ENCODE data around the gene PPP1R3C. TPM values are rescaled to one million over a fixed set of nuclear protein-coding genes. Genes with fewer than 3 reads are reported as not detected.
A peak's percentile ranks its signal among the peaks of the same experiment; 100 is the strongest.

PPP1R3C gene
- total RNA-seq, 2 donors from 2014 or later: 10.6 to 20.5 TPM

GRCh38 chr10:91590904-91591796, 41.7 kb downstream of the PPP1R3C start:
- no peak for DNase-seq (ENCODE audit: low spot score)
- intact Hi-C loops (cut with DNase I): loop anchor here (5.0 kb wide), 1 partner anchor 41 kb away; the partner anchor contains the start of gene PPP1R3C
- H3K4me1 ChIP-seq (replicated peaks): peaks cover 5% of the 10 kb centered on the region
- 29% methylated on average over 10 of the region's 10 CpGs for WGBS
- H3K36me3 ChIP-seq: no peaks in the 10 kb centered on the region
- TF ChIP-seq, protein P1, sequence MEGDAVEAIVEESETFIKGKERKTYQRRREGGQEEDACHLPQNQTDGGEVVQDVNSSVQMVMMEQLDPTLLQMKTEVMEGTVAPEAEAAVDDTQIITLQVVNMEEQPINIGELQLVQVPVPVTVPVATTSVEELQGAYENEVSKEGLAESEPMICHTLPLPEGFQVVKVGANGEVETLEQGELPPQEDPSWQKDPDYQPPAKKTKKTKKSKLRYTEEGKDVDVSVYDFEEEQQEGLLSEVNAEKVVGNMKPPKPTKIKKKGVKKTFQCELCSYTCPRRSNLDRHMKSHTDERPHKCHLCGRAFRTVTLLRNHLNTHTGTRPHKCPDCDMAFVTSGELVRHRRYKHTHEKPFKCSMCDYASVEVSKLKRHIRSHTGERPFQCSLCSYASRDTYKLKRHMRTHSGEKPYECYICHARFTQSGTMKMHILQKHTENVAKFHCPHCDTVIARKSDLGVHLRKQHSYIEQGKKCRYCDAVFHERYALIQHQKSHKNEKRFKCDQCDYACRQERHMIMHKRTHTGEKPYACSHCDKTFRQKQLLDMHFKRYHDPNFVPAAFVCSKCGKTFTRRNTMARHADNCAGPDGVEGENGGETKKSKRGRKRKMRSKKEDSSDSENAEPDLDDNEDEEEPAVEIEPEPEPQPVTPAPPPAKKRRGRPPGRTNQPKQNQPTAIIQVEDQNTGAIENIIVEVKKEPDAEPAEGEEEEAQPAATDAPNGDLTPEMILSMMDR (IDR thresholded peaks at IDR 0.05): no peak
- TF ChIP-seq POLR2A (IDR thresholded peaks at IDR 0.05): no peak
- no peak for TF ChIP-seq POLR2AphosphoS5 (IDR thresholded peaks at IDR 0.05)
- peak overlapping the region; percentile 62 to 68 for H3K27ac ChIP-seq
- H3K4me3 ChIP-seq: no peak overlapping the region
- no peaks in the 10 kb centered on the region for H3K27me3 ChIP-seq (replicated peaks; ENCODE audit: insufficient read depth)
- no peaks in the 10 kb centered on the region for H3K9me3 ChIP-seq

GRCh38 chr10:91590142-91590903, 42.5 kb downstream of the PPP1R3C start:
- no peak overlapping the region for H3K4me3 ChIP-seq
- TF ChIP-seq POLR2AphosphoS5 (IDR thresholded peaks at IDR 0.05): peak; percentile 77
- TF ChIP-seq, protein P1 (IDR thresholded peaks at IDR 0.05): no peak
- no peaks in the 10 kb centered on the region for H3K36me3 ChIP-seq
- WGBS: 13% methylated on average over 7 of the region's 7 CpGs
- intact Hi-C loops (cut with DNase I): loop anchor here (5.0 kb wide), 1 partner anchor 42 kb away; the partner anchor contains the start of gene PPP1R3C
- peaks cover 5% of the 10 kb centered on the region for H3K4me1 ChIP-seq (replicated peaks)
- DNase-seq (ENCODE audit: low spot score): peak; percentile 72
- H3K9me3 ChIP-seq: no peaks in the 10 kb centered on the region
- peak overlapping the region; percentile 62 to 68 for H3K27ac ChIP-seq
- H3K27me3 ChIP-seq (replicated peaks; ENCODE audit: insufficient read depth): no peaks in the 10 kb centered on the region

- intact Hi-C loops (cut with DNase I): loop anchor here (5.0 kb wide), 1 partner anchor 43 kb away; the partner anchor contains the start of gene PPP1R3C
- Histone ChIP-seq H3K27ac (peak overlapping the region; percentile 62 to 68), H3K9me3 (no peaks in the 10 kb centered on the region), H3K27me3 (replicated peaks; ENCODE audit: insufficient read depth) (no peaks in the 10 kb centered on the region), H3K4me3 (no peak overlapping the region), H3K36me3 (no peaks in the 10 kb centered on the region), H3K4me1 (replicated peaks) (peaks cover 5% of the 10 kb centered on the region)
- 85% methylated on average over 3 of the region's 3 CpGs for WGBS
- no peak for DNase-seq (ENCODE audit: low spot score)
- TF ChIP-seq, protein P1 (IDR thresholded peaks at IDR 0.05): no peak
- no peak for TF ChIP-seq POLR2A (IDR thresholded peaks at IDR 0.05)
- no peak for TF ChIP-seq POLR2AphosphoS5 (IDR thresholded peaks at IDR 0.05)
Measured at GRCh38 chr10:91589658-91590035, 43.2 kb downstream of the PPP1R3C start.

- H3K4me1 ChIP-seq (replicated peaks): peaks cover 5% of the 10 kb centered on the region
- peak; percentile 29 for TF ChIP-seq POLR2AphosphoS5 (IDR thresholded peaks at IDR 0.05)
- TF ChIP-seq, protein P1 (IDR thresholded peaks at IDR 0.05): no peak
- intact Hi-C loops (cut with DNase I): no loop called here
- WGBS: 44% methylated on average over 6 of the region's 6 CpGs
- no peaks in the 10 kb centered on the region for H3K9me3 ChIP-seq
- H3K27ac ChIP-seq: peak overlapping the region; percentile 62 to 68
- H3K4me3 ChIP-seq: no peak overlapping the region
- no peaks in the 10 kb centered on the region for H3K27me3 ChIP-seq (replicated peaks; ENCODE audit: insufficient read depth)
- no peaks in the 10 kb centered on the region for H3K36me3 ChIP-seq
- DNase-seq (ENCODE audit: low spot score): no peak
Measured at GRCh38 chr10:91589015-91589657, 43.7 kb downstream of the PPP1R3C start.
